Hematopoietic multipotent progenitor cell treated with erythropoietin and hydrocortisone succinate and interleukin-3 and kit ligand, for 6 days (in vitro differentiated cells): ENCODE measurements around the gene RANBP2.

Source experiments
- DNase-seq: peaks from one replicate; pipeline ENCODE4 v3.0.0-alpha.2; 2015

RANBP2 gene

GRCh38 chr2:108786008-108786353 lies 66.7 kb downstream of the RANBP2 start:
- peak; percentile 13 for DNase-seq

GRCh38 chr2:108786354-108787215 lies 67.3 kb downstream of the RANBP2 start, which contains the start of gene CCDC138:
Gene CCDC138, plus strand, starts transcription at chr2:108786771. Its CDS starts 52 bp downstream, at chr2:108786823.
- DNase-seq: peak; percentile 96

GRCh38 chr2:108787216-108787541 lies 67.9 kb downstream of the RANBP2 start:
- no peak for DNase-seq

- DNase-seq: no peak
These were observed 83.9 kb downstream of the RANBP2 start for GRCh38 chr2:108803045-108803736.

- DNase-seq: no peak
These were observed 85.8 kb downstream of the RANBP2 start for GRCh38 chr2:108805032-108805431.

GRCh38 chr2:108805782-108806181 lies 86.5 kb downstream of the RANBP2 start:
- no peak for DNase-seq

- DNase-seq: peak; percentile 22
These were observed 87.3 kb downstream of the RANBP2 start for GRCh38 chr2:108806371-108807113.

GRCh38 chr2:108809936-108810335 lies 90.7 kb downstream of the RANBP2 start:
- no peak for DNase-seq

- DNase-seq: no peak
These were observed 92.0 kb downstream of the RANBP2 start for GRCh38 chr2:108810993-108811957.

GRCh38 chr2:108813732-108814131 lies 94.5 kb downstream of the RANBP2 start:
- no peak for DNase-seq

- no peak for DNase-seq
These were observed 101.2 kb downstream of the RANBP2 start for GRCh38 chr2:108820482-108820881.

GRCh38 chr2:108823286-108823685 lies 104.0 kb downstream of the RANBP2 start:
- no peak for DNase-seq

GRCh38 chr2:108824316-108825070 lies 105.2 kb downstream of the RANBP2 start:
- DNase-seq: peak; percentile 67

- DNase-seq: peak; percentile 85
These were observed 106.0 kb downstream of the RANBP2 start for GRCh38 chr2:108825254-108825653.

- DNase-seq: no peak
These were observed 106.5 kb downstream of the RANBP2 start for GRCh38 chr2:108825736-108826135.

- no peak for DNase-seq
These were observed 110.5 kb downstream of the RANBP2 start for GRCh38 chr2:108829578-108830310.

- no peak for DNase-seq
These were observed 113.9 kb downstream of the RANBP2 start for GRCh38 chr2:108833219-108833618.

GRCh38 chr2:108834620-108835019 lies 115.3 kb downstream of the RANBP2 start:
- no peak for DNase-seq

- DNase-seq: no peak
These were observed 115.8 kb downstream of the RANBP2 start for GRCh38 chr2:108835040-108835439.
